ENCODE data around the gene GCAT. TPM values are rescaled to one million over a fixed set of nuclear protein-coding genes. Genes with fewer than 3 reads are reported as not detected.

GCAT gene
- total and polyA plus RNA-seq, 2 of the 4 experiments (the other 2 are of a cell fraction) = 20.6 to 32.3 TPM

GRCh38 chr22:37820350-37820749, 12.6 kb downstream of the GCAT start:
- H3K18ac ChIP-seq (ENCODE audit: low read depth, low read length) = no peak overlapping the region
- no peak overlapping the region for H2BK20ac ChIP-seq (ENCODE audit: low read depth, low read length)
- H3K14ac ChIP-seq (replicated peaks; ENCODE audit: low read depth, low read length) = no peak overlapping the region
- TF ChIP-seq NFE2L2 (IDR thresholded peaks at IDR 0.05; ENCODE audit: low read depth, low read length) (no peak), MAFK (IDR thresholded peaks at IDR 0.05; ENCODE audit: low read depth, low read length) (no peak), RCOR1 (IDR thresholded peaks at IDR 0.05; ENCODE audit: insufficient replicate concordance, low read length) (no peak)
- TF ChIP-seq, protein P1, sequence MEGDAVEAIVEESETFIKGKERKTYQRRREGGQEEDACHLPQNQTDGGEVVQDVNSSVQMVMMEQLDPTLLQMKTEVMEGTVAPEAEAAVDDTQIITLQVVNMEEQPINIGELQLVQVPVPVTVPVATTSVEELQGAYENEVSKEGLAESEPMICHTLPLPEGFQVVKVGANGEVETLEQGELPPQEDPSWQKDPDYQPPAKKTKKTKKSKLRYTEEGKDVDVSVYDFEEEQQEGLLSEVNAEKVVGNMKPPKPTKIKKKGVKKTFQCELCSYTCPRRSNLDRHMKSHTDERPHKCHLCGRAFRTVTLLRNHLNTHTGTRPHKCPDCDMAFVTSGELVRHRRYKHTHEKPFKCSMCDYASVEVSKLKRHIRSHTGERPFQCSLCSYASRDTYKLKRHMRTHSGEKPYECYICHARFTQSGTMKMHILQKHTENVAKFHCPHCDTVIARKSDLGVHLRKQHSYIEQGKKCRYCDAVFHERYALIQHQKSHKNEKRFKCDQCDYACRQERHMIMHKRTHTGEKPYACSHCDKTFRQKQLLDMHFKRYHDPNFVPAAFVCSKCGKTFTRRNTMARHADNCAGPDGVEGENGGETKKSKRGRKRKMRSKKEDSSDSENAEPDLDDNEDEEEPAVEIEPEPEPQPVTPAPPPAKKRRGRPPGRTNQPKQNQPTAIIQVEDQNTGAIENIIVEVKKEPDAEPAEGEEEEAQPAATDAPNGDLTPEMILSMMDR (conservative IDR thresholded peaks at IDR 0.05; ENCODE audit: low read depth, low read length) = no peak
- no peak overlapping the region for H3K56ac ChIP-seq (ENCODE audit: extremely low read depth, insufficient read depth, low read length)
- ATAC-seq (ENCODE audit: low read depth) (no peak), DNase-seq (no peak)
- H3K4me2 ChIP-seq (ENCODE audit: low read depth, low read length) = no peak overlapping the region
- H3K9ac ChIP-seq (ENCODE audit: low read depth, low read length) = no peak overlapping the region
- H3K27me3 ChIP-seq (ENCODE audit: control insufficient read depth, insufficient read depth, low read length) = peaks cover 30% of the 10 kb centered on the region
- peaks cover 10% of the 10 kb centered on the region for H3K4me1 ChIP-seq (ENCODE audit: control insufficient read depth, insufficient read depth, low read length)
- H2AK9ac ChIP-seq (replicated peaks; ENCODE audit: low read depth, low read length, poor library complexity) = no peak overlapping the region
- in situ Hi-C loops (cut with MboI; ENCODE audit: low sequenced_read_pairs) = no loop called here
- H4K20me1 ChIP-seq (ENCODE audit: insufficient read depth, low read length) = no peaks in the 10 kb centered on the region
- no peak overlapping the region for H2BK120ac ChIP-seq (ENCODE audit: low read depth, low read length)
- H3K9me1 ChIP-seq (ENCODE audit: insufficient read depth, low read length) = no peaks in the 10 kb centered on the region
- H3K4me3 ChIP-seq (ENCODE audit: insufficient read depth, low read depth, low read length) = no peak overlapping the region
- H2BK15ac ChIP-seq (ENCODE audit: low read depth, low read length) = no peak overlapping the region
- ChIA-PET POLR2A (ENCODE audit: unreplicated experiment) (interaction anchor here (0.7 kb wide), 1 partner anchor 14 kb away, joined by 20 read pairs; no protein-coding TSS in a partner anchor), CTCF (interaction anchor here (3.7 kb wide), 1 partner anchor 43 kb away, joined by 21 read pairs; no protein-coding TSS in a partner anchor)
- no peak overlapping the region for H4K8ac ChIP-seq (ENCODE audit: low read depth in 2 of 2, low read length in 2 of 2)
- WGBS, 2 experiments (ENCODE audit: extremely low coverage in 2 of 2, insufficient read length in 1 of 2) = 92% methylated on average over 4 of the region's 5 CpGs; no CpG with 5 or more reads in 1 of the 2 experiments
- H3K23ac ChIP-seq (ENCODE audit: low read depth, low read length) = no peak overlapping the region
- BruUV-seq (replicated peaks) = no TSS peak
- H2AFZ ChIP-seq (replicated peaks; ENCODE audit: low read length, poor library complexity) = no peak overlapping the region
- H3K4ac ChIP-seq (ENCODE audit: low read depth, low read length) = no peak overlapping the region
- H4K5ac ChIP-seq (ENCODE audit: low read depth, low read length) = no peak overlapping the region
- H4K91ac ChIP-seq (ENCODE audit: insufficient read depth, low read depth, low read length) = no peak overlapping the region
- no peak overlapping the region for H2BK5ac ChIP-seq (ENCODE audit: low read depth, low read length, poor library complexity, severe bottlenecking)
- H3K9me3 ChIP-seq (ENCODE audit: control insufficient read depth, insufficient read depth, low read length) = no peaks in the 10 kb centered on the region
- intact Hi-C loops (cut with micrococcal nuclease) = no loop called here
- no peak overlapping the region for H2AK5ac ChIP-seq (ENCODE audit: low read depth, low read length)
- H3K79me1 ChIP-seq (ENCODE audit: low read depth in 1 of 2, low read length in 2 of 2) = no peaks in the 10 kb centered on the region
- H3K27ac ChIP-seq (ENCODE audit: insufficient read depth, low read length) = no peak overlapping the region
- dilution Hi-C loops (cut with HindIII; ENCODE audit: low sequenced_read_pairs, unreplicated experiment) = no loop called here
- H3K36me3 ChIP-seq (ENCODE audit: control insufficient read depth, insufficient read depth, low read length) = no peaks in the 10 kb centered on the region; the same call in 1 of the 2 replicates

Measured in IMR-90 (cell line).